ENCODE results near the gene ADGRL1.
"Not testable (repeated sequence)": the region's sequence is repeated elsewhere in the genome, so short reads cannot be mapped to it uniquely, and the experiment has no call there.

The ADGRL1 gene

GRCh38 chr19:14217886-14218285, 11.9 kb upstream of the ADGRL1 start:
- not testable (repeated sequence) for DNase-seq

DNA sequence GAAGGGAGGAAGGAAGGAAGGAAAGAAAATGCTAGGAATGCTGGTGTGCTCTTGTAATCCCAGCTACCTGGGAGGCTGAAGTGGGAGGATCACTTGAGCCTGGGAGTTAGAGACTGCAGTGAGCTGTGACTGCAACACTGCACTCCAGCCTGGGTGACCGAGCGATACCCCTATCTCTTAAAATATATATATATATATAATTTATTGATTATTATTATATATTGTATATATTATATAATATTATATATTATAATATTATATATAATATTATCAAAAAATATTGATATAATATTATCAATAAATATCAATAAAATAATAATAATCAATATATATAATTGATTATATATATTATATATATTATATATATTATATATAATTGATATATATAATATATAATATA, 8.6 kb upstream of the ADGRL1 start:
- no peak for DNase-seq

DNA sequence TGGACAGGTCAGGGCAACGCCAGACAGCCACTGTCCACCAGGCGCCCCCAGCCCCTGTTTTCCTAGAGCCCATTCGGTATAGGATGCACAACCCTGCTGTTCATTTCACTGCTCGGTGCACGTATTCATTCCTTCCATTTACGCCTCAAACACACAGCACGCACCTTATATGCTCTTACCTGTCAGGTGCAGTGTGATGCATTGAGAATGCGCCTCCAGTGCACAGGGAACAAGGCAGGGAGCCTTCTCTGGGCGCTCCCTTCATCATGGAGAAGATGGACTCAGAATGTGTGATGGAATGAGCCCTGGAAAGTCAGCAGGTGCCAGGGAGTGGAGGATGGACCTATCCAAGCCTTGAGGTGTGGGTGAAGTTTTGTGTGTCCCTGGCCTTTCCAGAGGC, 4.2 kb upstream of the ADGRL1 start:
- not testable (repeated sequence) for DNase-seq

GRCh38 chr19:14209401-14209800, 3.4 kb upstream of the ADGRL1 start:
- DNase-seq, result peak; percentile 24

DNA sequence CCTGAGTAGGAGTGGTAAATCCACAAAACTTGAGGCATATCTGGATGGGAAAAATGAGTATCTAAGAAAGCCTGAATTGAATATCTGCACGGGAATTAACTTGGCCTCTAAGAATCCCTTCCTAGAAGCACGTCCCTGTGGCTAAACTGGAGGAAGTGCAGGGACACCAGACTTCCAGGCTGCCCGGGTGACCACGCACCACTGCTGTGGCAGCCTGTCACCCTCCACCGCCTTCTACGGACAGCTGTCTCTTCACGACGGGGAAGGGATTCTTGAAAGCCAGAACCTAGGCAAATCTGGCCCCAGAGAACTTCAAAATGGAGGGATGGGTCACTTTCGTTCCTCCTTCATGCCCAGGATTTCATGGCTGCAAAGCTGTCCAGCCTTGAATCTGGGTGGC, 2.5 kb upstream of the ADGRL1 start:
- DNase-seq, result not testable (repeated sequence)

DNA sequence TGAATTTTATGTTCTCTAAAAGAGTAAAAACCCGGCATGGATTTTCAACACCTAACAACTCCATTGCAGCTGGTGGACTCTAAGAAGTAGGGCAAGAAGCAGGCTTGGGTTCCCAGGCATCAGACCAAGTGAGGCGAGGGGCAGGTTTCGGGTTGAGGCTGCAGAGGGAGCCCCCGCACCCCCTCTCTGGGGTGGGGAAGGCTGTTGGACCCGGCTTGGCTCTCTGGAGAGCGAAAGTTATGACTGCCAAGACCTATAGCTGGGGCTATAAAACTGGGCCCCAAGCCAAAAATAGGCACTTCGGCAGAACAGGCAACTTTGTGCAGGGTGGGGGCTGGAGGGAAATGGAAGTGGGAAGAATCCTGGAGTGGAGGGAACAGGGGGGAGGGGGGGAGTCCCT, 1.8 kb upstream of the ADGRL1 start:
- peak; percentile 85 for DNase-seq

GRCh38 chr19:14206737-14207726, 1.1 kb upstream of the ADGRL1 start:
- peak; percentile 98 for DNase-seq

GRCh38 chr19:14206308-14206707, 339 bp upstream of the ADGRL1 start:
- not testable (repeated sequence) for DNase-seq

DNA sequence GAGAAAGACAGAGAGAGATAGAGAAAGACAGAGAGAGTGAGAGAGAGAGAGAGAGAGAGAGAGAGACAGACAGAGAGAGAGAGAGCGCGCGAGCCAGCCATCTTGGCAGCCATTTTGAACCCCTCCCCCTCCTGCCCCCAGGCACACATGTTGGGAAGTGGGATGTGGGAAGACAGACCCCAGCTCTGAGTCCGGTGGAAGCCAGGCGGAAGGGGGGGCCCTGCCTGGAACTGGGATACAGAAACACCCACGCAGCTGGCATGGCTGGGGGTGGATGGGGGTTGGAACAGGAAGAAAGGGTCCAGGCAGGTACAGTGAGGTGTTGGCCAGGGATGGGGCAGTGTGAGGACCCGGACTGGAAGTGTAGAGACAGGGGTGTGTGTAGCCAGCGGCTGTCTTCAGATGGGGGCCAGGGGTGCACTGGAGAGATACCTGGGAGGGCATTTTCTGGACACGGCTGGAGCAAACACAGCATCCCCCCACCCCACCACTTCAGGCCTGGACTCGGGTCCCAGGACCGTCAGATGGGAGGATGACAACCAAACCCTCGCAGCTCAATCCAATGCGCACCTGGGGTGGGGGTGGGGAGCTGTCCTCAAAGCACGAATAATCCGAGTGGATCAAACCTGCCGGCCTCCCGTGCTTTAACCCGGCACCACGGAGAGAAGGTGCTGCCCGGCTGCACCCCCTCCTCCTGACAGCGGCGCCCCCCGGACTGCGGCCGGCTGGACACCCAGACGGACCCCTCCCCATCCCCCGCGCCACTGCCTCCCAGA, 1.1 kb downstream of the ADGRL1 start:
- peak; percentile 8 for DNase-seq

DNA sequence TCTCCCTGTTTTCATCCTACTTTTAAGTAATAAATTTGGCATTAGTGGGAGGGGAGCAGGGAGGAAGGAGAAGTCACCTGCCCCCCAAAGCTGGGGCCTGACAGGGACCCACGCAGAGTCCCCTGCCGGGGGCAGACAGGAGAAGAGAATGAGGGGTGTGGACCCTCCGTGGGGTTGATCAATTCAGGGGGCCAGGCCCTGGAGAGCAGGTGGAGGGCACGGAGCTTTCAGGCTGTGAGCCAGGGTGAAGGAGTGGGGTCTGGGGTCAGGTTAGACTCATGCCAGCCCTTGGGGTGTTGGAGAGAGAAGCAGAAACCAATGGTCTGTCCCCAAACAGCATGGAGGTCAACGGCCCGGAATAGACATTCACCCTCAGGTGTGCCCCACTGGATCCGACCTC, 1.8 kb downstream of the ADGRL1 start:
- DNase-seq, result not testable (repeated sequence)

- DNase-seq, result not testable (repeated sequence)
Observed at GRCh38 chr19:14203788-14204187, 2.2 kb downstream of the ADGRL1 start.

DNA sequence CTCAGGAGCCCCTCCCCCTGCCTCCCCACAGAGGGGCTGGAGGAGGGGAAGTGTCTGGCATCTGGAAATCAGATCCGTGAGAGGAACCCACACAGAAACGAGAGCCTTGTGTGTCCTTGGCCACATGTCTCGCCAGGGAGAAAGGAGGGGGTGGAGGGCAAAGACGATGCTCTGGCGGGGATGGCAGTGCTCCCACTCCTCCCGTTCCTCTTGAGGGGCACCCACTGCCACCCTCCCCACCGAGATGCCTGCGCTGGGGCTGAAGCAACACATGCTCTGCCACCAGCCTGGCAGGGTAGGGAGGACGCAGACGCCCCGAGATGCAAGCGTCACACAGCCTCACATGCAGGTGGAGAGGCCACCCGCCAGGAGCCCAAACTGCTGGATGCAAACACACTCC, 2.8 kb downstream of the ADGRL1 start:
- no peak for DNase-seq

- DNase-seq, result not testable (repeated sequence)
Observed at GRCh38 chr19:14201481-14201880, 4.5 kb downstream of the ADGRL1 start.

DNA sequence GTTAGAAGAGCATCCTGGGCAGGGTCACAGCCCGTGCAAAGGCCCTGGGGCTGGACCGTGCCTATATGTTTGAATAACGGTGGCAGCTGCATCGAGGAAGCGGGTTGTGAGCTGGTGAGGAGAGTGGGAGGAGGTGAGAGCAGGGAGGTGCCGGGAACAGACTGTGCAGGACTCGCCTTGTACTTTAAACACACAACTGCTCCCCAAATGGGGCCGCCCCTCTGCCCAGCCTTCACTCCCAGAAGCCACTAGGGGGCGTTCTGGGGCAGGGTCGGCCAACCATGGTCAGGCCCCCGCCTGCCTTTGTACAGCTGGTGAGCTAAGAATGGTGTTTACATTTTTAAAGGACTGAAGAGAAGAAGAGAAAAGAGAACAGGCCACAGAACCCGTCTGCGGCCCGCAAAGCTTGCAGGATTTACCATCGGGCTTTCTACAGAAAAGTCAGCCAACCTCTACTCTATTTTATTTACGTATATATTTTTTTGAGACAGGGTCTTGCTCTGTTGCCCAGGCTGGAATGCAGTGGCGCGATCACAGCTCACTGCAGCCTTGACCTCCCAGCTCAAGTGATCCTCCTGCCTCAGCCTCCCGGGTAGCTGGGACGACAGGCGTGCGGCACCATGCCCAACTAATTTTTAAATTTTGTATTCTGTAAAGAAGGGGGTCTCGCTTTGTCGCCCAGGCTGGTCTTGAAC, 5.7 kb downstream of the ADGRL1 start:
- DNase-seq, result not testable (repeated sequence)

DNA sequence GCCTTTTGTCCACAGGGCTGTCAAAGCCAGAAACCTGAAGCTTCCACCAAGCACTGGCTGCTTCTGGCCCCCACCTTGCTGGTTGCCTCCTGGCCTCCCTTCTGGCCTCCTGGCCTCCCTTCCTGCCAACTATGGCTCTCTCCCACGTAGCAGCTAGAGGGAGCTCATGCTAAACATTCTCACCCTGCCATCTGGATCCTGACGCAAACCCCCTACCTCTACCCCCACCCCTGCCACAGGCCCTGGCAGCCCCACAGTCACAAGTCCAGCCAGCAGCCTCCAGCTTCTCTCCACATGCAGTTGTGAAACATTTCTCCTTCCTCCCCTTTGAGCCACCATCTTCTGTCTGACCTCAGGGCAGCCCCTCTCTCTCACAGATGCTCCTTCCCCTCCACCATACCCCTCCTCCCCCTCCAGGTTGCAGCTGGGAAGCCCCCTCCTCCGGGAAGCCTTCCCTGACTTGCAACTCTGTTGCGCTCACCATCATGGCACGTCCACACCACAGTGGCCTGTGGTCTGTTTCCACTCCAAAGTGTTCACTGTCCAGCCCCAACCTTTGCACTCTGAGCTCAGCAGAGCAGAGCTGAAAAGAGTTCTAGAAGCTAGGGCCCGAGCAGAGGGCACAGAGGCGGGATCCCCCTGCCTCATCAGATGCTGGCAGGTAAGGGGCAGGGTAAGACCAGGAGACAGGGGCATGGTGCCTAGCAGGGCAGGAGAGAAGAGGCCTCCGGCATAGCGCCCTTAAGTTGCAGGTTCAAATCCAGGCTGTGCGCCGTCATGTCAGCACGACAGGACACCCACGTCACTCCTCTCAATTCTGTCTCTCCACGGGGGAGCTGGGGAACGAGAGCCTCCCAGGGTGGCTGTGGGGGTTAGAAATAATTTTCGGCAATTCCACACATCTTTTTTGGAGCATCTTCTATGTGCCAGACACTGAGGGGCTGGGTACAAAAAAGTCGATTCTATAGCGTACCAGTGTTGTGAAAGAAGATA, 7.3 kb downstream of the ADGRL1 start:
- no peak for DNase-seq

DNA sequence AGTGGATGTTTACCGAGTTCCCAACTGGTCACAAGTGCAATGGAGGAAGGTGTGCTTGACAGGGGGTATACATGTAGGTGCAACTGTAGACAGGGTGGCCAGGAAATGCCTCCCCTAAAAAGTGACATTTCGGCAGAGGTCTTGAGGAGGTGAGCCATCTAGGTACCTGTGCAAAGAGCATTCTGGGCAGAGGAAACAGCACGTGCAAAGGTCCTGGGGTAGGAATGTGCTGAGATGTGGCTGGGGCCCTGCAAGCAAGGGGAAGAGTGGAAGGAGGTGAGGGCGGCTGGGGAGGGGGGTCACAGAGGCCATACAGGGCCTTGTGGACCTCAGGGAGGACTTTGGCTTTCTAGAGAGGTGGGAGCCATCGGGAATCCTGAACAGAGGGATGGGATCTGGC, 8.1 kb downstream of the ADGRL1 start:
- no peak for DNase-seq

- not testable (repeated sequence) for DNase-seq
Observed at GRCh38 chr19:14197288-14197687, 8.7 kb downstream of the ADGRL1 start.

DNA sequence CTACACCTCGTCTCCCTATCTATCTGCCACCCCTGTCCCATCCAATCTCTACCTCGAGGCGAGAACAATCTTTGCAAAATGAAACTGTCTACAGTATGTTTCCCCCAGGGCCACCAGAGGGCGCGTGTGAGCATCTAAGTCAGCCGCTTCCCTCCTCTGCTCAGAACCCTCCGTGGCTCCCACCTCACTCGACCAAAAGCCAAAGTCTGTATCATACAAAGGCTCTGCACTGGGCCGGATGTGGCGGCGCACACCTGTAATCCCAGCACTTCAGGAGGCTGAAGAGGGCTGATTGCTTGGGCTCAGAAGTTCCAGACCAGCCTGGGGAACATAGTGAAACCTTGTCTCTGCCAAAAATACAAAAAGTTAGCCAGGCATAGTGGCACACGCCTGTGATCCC, 9.9 kb downstream of the ADGRL1 start:
- not testable (repeated sequence) for DNase-seq

DNA sequence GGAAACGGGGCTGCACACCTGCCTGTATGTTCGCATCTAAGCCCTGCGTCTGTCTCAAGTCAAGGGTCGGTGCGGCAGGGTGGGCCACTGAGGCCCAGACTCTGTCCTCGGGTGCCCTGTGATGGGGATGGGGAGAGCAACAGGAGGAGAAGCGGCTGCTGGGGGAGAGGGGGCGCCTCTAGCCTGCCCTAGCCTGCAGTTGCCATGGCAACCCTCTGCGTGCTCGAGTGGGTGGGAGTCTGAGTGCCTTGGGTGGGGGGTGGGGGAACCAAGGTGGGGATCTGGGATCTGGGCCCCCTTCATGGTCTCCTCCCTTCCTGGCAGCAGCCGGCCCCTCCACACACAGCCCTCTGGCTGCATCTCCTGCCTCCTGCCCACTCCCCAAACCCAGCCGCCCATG, 10.8 kb downstream of the ADGRL1 start:
- not testable (repeated sequence) for DNase-seq

DNA sequence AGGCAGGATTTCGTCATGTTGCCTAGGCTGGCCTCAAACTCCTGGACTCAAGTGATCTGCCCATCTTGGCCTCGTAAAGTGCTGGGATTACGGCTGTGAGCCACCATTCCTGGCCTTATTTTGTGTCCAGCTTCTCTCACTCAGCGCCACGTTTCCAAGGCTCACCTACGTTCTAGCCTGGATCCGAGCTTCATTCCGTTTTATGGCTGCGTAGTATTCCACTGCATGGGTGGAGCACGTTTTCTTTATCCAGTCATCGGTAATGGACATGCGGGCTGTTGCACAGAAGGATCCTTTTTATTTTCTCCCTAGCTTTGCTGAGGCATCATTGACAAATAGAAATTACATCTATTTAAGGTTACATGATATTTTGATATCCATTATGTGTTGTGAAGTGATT, 16.6 kb downstream of the ADGRL1 start:
- no peak for DNase-seq

GRCh38 chr19:14188086-14188485, 17.9 kb downstream of the ADGRL1 start:
- not testable (repeated sequence) for DNase-seq

- no peak for DNase-seq
Observed at GRCh38 chr19:14187561-14187960, 18.4 kb downstream of the ADGRL1 start.

Data from DMS79 treated with DMSO at 0.1 percent for 48 hours (cell line).